Retinal pigment epithelial cell (primary cell): ENCODE data around the gene SEMA4D.

Experiments
- DNase-seq: peaks from one replicate; pipeline ENCODE4 v3.0.0-alpha.2; 2010; ENCODE audit warnings: low read depth
- H3K4me3 ChIP-seq: 2 replicates; pipeline ENCODE4 v1.5.1; 2011; ENCODE audit warnings: mild to moderate bottlenecking, low read length, control low read depth, moderate library complexity
- TF ChIP-seq, protein P1 (sequence below): conservative IDR thresholded peaks from 2 replicates; pipeline ENCODE4 v1.5.1; 2011; ENCODE audit warnings: low read depth, low read length, control low read depth, inconsistent platforms

Gene SEMA4D

DNA sequence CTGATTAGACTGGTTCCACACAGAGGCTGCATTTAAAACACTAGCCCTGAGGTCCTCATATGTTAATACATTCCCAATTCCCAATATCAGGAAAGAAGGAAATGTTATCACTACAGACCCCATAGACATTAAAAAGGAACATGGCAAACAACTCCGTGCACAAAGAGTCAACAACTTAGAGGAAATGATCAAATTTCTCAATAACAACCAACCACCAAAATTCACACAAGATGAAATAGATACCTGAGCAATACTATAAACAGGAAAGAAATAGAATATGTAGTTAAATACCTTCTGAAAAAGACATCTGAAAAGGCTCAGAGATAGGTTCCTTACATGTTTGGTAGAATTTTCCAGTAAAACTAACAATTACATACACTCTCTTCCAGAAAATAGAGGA is 28.9 kb downstream of the SEMA4D start:
- no peak overlapping the region for H3K4me3 ChIP-seq
- TF ChIP-seq, protein P1, sequence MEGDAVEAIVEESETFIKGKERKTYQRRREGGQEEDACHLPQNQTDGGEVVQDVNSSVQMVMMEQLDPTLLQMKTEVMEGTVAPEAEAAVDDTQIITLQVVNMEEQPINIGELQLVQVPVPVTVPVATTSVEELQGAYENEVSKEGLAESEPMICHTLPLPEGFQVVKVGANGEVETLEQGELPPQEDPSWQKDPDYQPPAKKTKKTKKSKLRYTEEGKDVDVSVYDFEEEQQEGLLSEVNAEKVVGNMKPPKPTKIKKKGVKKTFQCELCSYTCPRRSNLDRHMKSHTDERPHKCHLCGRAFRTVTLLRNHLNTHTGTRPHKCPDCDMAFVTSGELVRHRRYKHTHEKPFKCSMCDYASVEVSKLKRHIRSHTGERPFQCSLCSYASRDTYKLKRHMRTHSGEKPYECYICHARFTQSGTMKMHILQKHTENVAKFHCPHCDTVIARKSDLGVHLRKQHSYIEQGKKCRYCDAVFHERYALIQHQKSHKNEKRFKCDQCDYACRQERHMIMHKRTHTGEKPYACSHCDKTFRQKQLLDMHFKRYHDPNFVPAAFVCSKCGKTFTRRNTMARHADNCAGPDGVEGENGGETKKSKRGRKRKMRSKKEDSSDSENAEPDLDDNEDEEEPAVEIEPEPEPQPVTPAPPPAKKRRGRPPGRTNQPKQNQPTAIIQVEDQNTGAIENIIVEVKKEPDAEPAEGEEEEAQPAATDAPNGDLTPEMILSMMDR = no peak
- DNase-seq = no peak

DNA sequence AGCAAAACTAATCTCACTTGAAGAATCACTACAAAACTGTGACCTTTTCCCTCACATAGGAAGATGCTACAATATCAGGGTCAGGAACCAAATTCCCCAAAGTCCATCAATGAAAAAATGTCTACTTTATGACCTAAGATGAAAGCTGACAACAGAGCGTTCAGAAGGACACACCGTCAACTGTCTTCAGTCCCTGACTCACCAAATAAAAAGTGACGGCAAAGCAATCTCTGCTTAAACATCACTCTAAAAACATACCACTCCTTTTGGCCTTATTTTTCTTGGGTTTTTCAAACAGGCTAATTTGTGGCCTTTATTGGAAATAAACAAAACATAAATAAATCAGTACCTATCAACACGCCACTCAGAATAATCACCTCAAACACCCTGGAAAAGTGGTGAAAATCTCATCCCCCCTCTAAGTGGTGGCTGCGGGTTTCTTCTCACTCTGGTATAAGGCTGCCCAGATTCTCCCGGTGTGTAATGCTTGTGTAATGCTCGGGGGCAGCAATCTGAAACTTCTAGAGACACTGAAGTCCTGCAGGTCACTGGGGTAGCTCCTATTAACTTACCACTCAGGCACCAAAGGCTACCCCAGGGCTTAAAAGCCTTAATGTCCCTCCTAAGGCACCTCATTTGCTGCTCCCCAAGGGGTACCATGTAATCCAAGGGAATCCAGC is 29.5 kb downstream of the SEMA4D start:
- TF ChIP-seq, protein P1 = no peak
- no peak for DNase-seq
- no peak overlapping the region for H3K4me3 ChIP-seq

- TF ChIP-seq, protein P1 = no peak
- no peak overlapping the region for H3K4me3 ChIP-seq
- DNase-seq = no peak
These were observed 30.7 kb downstream of the SEMA4D start for GRCh38 chr9:89467278-89467625.

DNA sequence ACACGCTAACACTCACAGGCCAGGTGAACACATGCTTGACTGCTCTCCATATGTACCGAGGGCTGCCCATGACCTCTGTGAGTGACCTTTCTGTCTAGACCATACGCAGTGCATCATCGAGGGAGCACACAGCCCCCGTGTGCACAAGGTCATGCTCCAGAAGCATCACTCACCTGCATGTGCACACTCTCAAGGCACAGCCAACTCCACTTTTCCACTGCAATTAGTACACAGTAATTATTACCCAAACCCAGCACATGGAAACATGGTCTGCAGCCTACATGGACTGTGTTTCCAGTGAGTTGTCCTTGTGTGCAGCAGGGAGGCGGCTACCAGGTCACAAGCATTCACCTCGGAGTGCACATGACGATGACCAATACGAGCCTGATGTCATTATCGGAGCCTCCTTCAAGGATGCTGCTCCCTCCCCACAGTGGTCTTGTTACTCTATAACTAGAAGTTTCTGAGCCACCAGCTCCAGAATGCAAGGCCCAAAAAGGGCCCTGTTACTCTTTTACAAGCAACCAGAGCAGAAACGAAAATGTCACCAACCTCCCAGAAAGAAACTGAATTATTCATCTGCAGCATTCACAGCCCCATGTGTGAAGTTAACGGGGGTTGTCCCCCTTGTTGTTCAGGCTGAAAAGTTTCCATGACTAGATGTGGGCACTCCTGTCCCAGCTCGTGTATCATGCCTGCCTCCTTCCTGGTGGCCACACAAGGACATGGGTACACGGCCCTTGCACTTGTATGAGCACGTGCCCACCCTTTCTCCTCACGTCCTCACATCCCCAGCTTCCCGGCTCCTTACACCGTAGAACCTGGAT is 31.2 kb downstream of the SEMA4D start:
- no peak overlapping the region for H3K4me3 ChIP-seq
- DNase-seq = no peak
- TF ChIP-seq, protein P1 = no peak

GRCh38 chr9:89465726-89466308 is 32.1 kb downstream of the SEMA4D start:
- TF ChIP-seq, protein P1 = no peak
- no peak overlapping the region for H3K4me3 ChIP-seq
- no peak for DNase-seq

DNA sequence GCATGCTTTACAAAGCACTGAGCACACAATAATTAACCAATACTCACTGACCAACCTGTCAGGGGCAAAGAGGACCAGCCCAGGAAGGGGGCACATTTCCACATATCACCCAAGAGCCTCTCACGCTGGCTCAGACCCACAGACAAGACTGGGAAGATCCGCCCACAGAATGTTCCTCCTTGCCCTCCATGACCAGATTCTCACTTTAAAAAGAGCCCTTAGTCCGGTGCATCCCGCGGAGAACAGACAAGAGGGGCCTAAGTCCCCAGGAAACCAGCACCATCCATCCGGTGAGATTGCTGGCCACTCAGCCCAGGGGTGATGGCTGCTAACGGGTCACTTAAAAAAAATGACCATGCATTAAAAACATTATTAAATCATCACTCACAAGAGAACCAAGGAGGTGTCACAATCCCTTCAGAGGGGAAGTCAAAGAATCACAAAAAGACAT is 32.9 kb downstream of the SEMA4D start:
- TF ChIP-seq, protein P1 = no peak
- no peak overlapping the region for H3K4me3 ChIP-seq
- DNase-seq = no peak
